Gastroesophageal sphincter (tissue), 4 donors: ENCODE results near the gene NHEJ1. TPM values are rescaled to one million over a fixed set of nuclear protein-coding genes. Genes with fewer than 3 reads are reported as not detected.

ENCODE experiments used
- ATAC-seq: fragments of 150-250 bp; one replicate; pipeline ENCODE4 v1.9.1; 2016; ENCODE audit warnings: mild to moderate bottlenecking, moderate library complexity
- H3K27ac ChIP-seq, 4 donors: fragments of 200-600 bp; sonication (generic) in 3 of 4; 1 replicate in 3 of 4; 2 replicates in 1 of 4; pipeline ENCODE4 v1.5.1; 2016 to 2019
- H3K27me3 ChIP-seq: fragments of 200-600 bp; sonication (generic); one replicate; pipeline ENCODE4 v1.5.1; 2019
- H3K36me3 ChIP-seq, 2 donors: fragments of 200-600 bp; sonication (generic); one replicate each; pipeline ENCODE4 v1.5.1; 2019; ENCODE audit warnings: control low read depth in 1 of 2
- H3K4me1 ChIP-seq, 3 donors: fragments of 200-600 bp; sonication (generic); 1 replicate in 2 of 3; 2 replicates in 1 of 3; pipeline ENCODE4 v1.5.1; 2016 to 2019; ENCODE audit warnings: control low read depth in 2 of 3
- H3K4me3 ChIP-seq, 2 donors: fragments of 200-600 bp; sonication (generic); one replicate each; pipeline ENCODE4 v1.5.1; 2019; ENCODE audit warnings: mild to moderate bottlenecking in 1 of 2, moderate library complexity in 1 of 2
- H3K9me3 ChIP-seq, 3 donors: fragments of 200-600 bp; sonication (generic); one replicate each; pipeline ENCODE4 v1.5.1; 2017 to 2019; ENCODE audit warnings: control low read depth in 2 of 3
- CTCF ChIP-seq, 4 experiments: fragments of 200-600 bp in 2 of 4; fragments of 450-650 bp in 2 of 4; sonication (generic) in 1 of 4; IDR thresholded peaks; one replicate each; pipeline ENCODE4 v1.5.1; 2017 to 2019; ENCODE audit warnings: antibody characterized with exemption in 4 of 4, mild to moderate bottlenecking in 2 of 4, moderate library complexity in 2 of 4
- EP300 ChIP-seq: sonication (generic); formaldehyde crosslinking; IDR thresholded peaks from one replicate; pipeline ENCODE4 v1.6.1; 2017; ENCODE audit warnings: antibody characterized with exemption, mild to moderate bottlenecking
- POLR2A ChIP-seq, 2 donors: fragments of 450-650 bp; IDR thresholded peaks; one replicate each; pipeline ENCODE4 v1.6.1; 2017; ENCODE audit warnings: antibody characterized with exemption in 2 of 2, mild to moderate bottlenecking in 2 of 2, moderate library complexity in 1 of 2
- POLR2AphosphoS5 ChIP-seq: sonication (generic); formaldehyde crosslinking; IDR thresholded peaks from one replicate; pipeline ENCODE4 v1.6.1; 2017; ENCODE audit warnings: antibody characterized with exemption
- WGBS, 2 donors: methylation state at CpG; one replicate each; pipeline ENCODE4 v1.1.5; 2018; ENCODE audit warnings: low coverage in 1 of 2; 5-methylcytosine and 5-hydroxymethylcytosine counted together
- total RNA-seq, 4 donors: library from RNA; depleted of rRNA; stranded (reverse); fragments of >200 nt; gene quantifications; one replicate each; pipeline ENCODE4 v1.1.0, GENCODE V29; 2016

NHEJ1 gene
- total RNA-seq, 4 donors from 2014 or later = 12.8 to 25.5 (median 17.4) TPM

- TF ChIP-seq POLR2A (IDR thresholded peaks at IDR 0.05) (no peak), CTCF (IDR thresholded peaks at IDR 0.05) (no peak), EP300 (no peak), POLR2AphosphoS5 (no peak)
- Histone ChIP-seq H3K27ac (no peak overlapping the region), H3K27me3 (no peaks in the 10 kb centered on the region), H3K4me3 (no peak overlapping the region), H3K4me1 (no peaks in the 10 kb centered on the region), H3K9me3 (no peaks in the 10 kb centered on the region), H3K36me3 (peaks cover 0 to 55% of the 10 kb centered on the region in 2 donors)
- ATAC-seq = no peak
- WGBS, 2 donors = 80% methylated on average over 1 to 2 of the region's 6 CpGs
These were observed 89.3 kb downstream of the NHEJ1 start for GRCh38 chr2:219071131-219071816.

- H3K27ac ChIP-seq = no peak overlapping the region
- no peaks in the 10 kb centered on the region for H3K9me3 ChIP-seq
- peaks cover 0 to 10% of the 10 kb centered on the region in 2 donors for H3K36me3 ChIP-seq
- WGBS, 2 donors = 100% methylated on average over 1 of the region's 1 CpG; no CpG with 5 or more reads in 1 of the 2 donors
- peaks cover 35% of the 10 kb centered on the region for H3K27me3 ChIP-seq
- H3K4me1 ChIP-seq = peaks cover 0 to 9% (median 7%) of the 10 kb centered on the region in 3 donors
- H3K4me3 ChIP-seq = no peak overlapping the region
- TF ChIP-seq EP300 (no peak), POLR2AphosphoS5 (no peak), POLR2A (IDR thresholded peaks at IDR 0.05) (no peak), CTCF (IDR thresholded peaks at IDR 0.05) (no peak)
- ATAC-seq = no peak
These were observed 95.1 kb downstream of the NHEJ1 start for GRCh38 chr2:219065484-219065883.

- WGBS, 2 donors = 66 to 72% methylated on average over 5 to 6 of the region's 6 CpGs
- no peaks in the 10 kb centered on the region for H3K36me3 ChIP-seq
- H3K27ac ChIP-seq = no peak overlapping the region
- ATAC-seq = no peak
- H3K4me3 ChIP-seq = no peak overlapping the region
- peaks cover 69% of the 10 kb centered on the region for H3K27me3 ChIP-seq
- TF ChIP-seq EP300 (no peak), POLR2AphosphoS5 (no peak), CTCF (IDR thresholded peaks at IDR 0.05) (no peak), POLR2A (IDR thresholded peaks at IDR 0.05) (no peak)
- no peaks in the 10 kb centered on the region for H3K9me3 ChIP-seq
- peaks cover 0 to 44% (median 38%) of the 10 kb centered on the region in 3 donors for H3K4me1 ChIP-seq
These were observed 98.5 kb downstream of the NHEJ1 start for GRCh38 chr2:219062081-219062480.

- Histone ChIP-seq H3K36me3 (no peaks in the 10 kb centered on the region), H3K9me3 (no peaks in the 10 kb centered on the region), H3K4me3 (peak within 1 kb of the TSS in 1 of 2 donors; percentile 39), H3K27me3 (peaks cover 78% of the 10 kb centered on the region), H3K27ac (no peak within 1 kb of the TSS), H3K4me1 (peaks cover 0 to 44% (median 38%) of the 10 kb centered on the region in 3 donors)
- WGBS, 2 donors = 6 to 14% methylated on average over 5 of the region's 76 CpGs
- ATAC-seq = no peak
- no peak for TF ChIP-seq POLR2AphosphoS5
- no peak for TF ChIP-seq POLR2A (IDR thresholded peaks at IDR 0.05)
- TF ChIP-seq EP300 = no peak
These were observed 99.5 kb downstream of the NHEJ1 start, which contains the start of gene IHH for GRCh38 chr2:219060821-219061791. Gene IHH (minus strand): TSS chr2:219060921. CDS start chr2:219060467, 454 bp downstream.
